Right lobe of liver (tissue), 4 donors: Measurements from ENCODE around the gene TBC1D2.

Experiments used
- POLR2A ChIP-seq: fragments of 450-650 bp; IDR thresholded peaks from one replicate; pipeline ENCODE4 v1.6.1; 2017; ENCODE audit warnings: antibody characterized with exemption, mild to moderate bottlenecking
- TF ChIP-seq, protein P1 (sequence below), 4 donors: fragments of 200-600 bp in 3 of 4; fragments of 450-650 bp in 1 of 4; IDR thresholded peaks; one replicate each; pipeline versions ENCODE4 v1.5.1 to v1.8.0; 2016 to 2022; ENCODE audit warnings: antibody characterized with exemption in 4 of 4, mild to moderate bottlenecking in 2 of 4
- donor health status: DM: no; HTN: no; CAD: no.
- donor health status: DM: no; HTN: no; CAD: no.
- donor health status: DM: no; HTN: yes; CAD: no.

DNA sequence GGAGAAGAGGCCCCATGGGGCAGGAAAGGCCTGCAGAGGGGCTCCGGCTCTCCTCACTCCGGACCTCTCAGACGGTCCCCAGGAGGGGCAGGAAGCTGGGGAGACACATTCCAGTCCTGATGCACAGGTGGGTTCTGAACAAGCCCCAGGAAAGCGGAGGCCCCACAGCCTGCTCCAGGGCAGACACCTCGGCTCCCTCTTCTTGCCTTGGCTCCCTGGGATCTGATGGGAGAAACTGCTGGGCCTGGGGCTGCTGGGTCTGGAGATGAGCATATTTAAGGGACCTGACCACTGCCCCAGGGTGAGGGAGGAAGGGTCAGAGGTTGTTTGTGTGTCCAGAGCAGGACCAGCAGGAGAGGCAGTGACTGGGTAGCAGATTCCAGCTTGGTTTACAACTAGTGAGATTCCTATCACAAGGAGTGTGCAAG, 64.3 kb downstream of the TBC1D2 start:
- TF ChIP-seq, protein P1, sequence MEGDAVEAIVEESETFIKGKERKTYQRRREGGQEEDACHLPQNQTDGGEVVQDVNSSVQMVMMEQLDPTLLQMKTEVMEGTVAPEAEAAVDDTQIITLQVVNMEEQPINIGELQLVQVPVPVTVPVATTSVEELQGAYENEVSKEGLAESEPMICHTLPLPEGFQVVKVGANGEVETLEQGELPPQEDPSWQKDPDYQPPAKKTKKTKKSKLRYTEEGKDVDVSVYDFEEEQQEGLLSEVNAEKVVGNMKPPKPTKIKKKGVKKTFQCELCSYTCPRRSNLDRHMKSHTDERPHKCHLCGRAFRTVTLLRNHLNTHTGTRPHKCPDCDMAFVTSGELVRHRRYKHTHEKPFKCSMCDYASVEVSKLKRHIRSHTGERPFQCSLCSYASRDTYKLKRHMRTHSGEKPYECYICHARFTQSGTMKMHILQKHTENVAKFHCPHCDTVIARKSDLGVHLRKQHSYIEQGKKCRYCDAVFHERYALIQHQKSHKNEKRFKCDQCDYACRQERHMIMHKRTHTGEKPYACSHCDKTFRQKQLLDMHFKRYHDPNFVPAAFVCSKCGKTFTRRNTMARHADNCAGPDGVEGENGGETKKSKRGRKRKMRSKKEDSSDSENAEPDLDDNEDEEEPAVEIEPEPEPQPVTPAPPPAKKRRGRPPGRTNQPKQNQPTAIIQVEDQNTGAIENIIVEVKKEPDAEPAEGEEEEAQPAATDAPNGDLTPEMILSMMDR (IDR thresholded peaks at IDR 0.05) = no peak
- TF ChIP-seq POLR2A = no peak
